Stomach (tissue), 4 donors: ENCODE results near the gene LOXL1.

Experiments
- POLR2A ChIP-seq, 4 donors: fragments of 450-650 bp; IDR thresholded peaks; one replicate each; pipeline ENCODE4 v1.6.1; 2016; ENCODE audit warnings: antibody characterized with exemption in 4 of 4, control low read depth in 2 of 4, mild to moderate bottlenecking in 1 of 4, moderate library complexity in 1 of 4
- TF ChIP-seq, protein P1 (sequence below), 7 experiments: fragments of 450-650 bp in 4 of 7; fragments of 200-600 bp in 3 of 7; sonication (generic) in 3 of 7; IDR thresholded peaks; one replicate each; pipeline ENCODE4 v1.5.1; 2016 to 2019; ENCODE audit warnings: antibody characterized with exemption in 7 of 7, control low read depth in 2 of 7, mild to moderate bottlenecking in 1 of 7

DNA sequence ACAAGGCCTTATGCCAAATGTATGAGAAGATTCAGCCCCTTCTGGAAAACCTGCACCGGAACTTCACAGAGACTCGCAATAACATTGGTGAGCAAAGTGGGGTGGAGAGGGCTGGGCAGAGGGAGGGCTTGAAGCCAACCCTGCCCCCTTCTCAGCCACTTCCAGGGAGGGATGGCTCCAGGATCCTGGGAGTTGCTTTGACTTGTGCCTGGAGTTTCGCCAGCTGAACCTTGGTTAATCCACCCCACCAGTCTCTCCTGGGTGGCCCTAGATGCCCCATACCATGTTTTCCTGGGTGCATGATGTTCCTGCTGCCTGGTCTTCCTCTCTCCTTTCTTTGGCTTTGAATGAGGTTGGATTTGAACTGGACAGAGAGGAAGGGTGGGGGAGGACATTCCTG is 42.1 kb upstream of the LOXL1 start:
- no peak for TF ChIP-seq POLR2A (IDR thresholded peaks at IDR 0.05)
- TF ChIP-seq, protein P1, sequence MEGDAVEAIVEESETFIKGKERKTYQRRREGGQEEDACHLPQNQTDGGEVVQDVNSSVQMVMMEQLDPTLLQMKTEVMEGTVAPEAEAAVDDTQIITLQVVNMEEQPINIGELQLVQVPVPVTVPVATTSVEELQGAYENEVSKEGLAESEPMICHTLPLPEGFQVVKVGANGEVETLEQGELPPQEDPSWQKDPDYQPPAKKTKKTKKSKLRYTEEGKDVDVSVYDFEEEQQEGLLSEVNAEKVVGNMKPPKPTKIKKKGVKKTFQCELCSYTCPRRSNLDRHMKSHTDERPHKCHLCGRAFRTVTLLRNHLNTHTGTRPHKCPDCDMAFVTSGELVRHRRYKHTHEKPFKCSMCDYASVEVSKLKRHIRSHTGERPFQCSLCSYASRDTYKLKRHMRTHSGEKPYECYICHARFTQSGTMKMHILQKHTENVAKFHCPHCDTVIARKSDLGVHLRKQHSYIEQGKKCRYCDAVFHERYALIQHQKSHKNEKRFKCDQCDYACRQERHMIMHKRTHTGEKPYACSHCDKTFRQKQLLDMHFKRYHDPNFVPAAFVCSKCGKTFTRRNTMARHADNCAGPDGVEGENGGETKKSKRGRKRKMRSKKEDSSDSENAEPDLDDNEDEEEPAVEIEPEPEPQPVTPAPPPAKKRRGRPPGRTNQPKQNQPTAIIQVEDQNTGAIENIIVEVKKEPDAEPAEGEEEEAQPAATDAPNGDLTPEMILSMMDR (IDR thresholded peaks at IDR 0.05), result no peak
